Natural killer cell (primary cell): ENCODE measurements around the gene RS1. TPM values are rescaled to one million over a fixed set of nuclear protein-coding genes. Genes with fewer than 3 reads are reported as not detected.
A peak's percentile ranks its signal among the peaks of the same experiment; 100 is the strongest.

Source experiments
- ATAC-seq, 3 donors: fragments of 150-1000 bp in 2 of 3; fragments of 200-7000 bp in 1 of 3; cut with Tn5 transposase; 1 replicate in 1 of 3; 2 replicates in 2 of 3; pipeline ENCODE4 v1.10.0; 2021; ENCODE audit warnings: mild to moderate bottlenecking in 2 of 3, moderate library complexity in 2 of 3
- DNase-seq, 2 donors: peaks; one replicate each; pipeline versions ENCODE4 v3.0.0 to v3.0.0-alpha.2; 2013 to 2021; ENCODE audit warnings: mixed read lengths in 1 of 2
- H3K27ac ChIP-seq: one replicate; pipeline ENCODE4 v1.5.1; 2013; ENCODE audit warnings: mild to moderate bottlenecking, low read length
- H3K27me3 ChIP-seq: one replicate; pipeline ENCODE4 v1.6.1; 2013; ENCODE audit warnings: low read length; ENCODE audit not compliant: control insufficient read depth, insufficient read depth
- H3K36me3 ChIP-seq: one replicate; pipeline ENCODE4 v1.6.1; 2013; ENCODE audit warnings: low read length; ENCODE audit not compliant: control insufficient read depth, insufficient read depth
- H3K4me1 ChIP-seq: one replicate; pipeline ENCODE4 v1.6.1; 2013; ENCODE audit warnings: low read length; ENCODE audit not compliant: control insufficient read depth, insufficient read depth
- H3K4me3 ChIP-seq: one replicate; pipeline ENCODE4 v1.5.1; 2013; ENCODE audit warnings: low read length
- H3K9me3 ChIP-seq: one replicate; pipeline ENCODE4 v1.6.1; 2013; ENCODE audit warnings: low read length; ENCODE audit not compliant: control insufficient read depth, insufficient read depth
- H3K27ac Mint-ChIP-seq, 2 donors: one replicate each; pipeline ENCODE4 v1.8.0; 2022; ENCODE audit warnings: mild to moderate bottlenecking in 2 of 2, mixed read lengths in 2 of 2, moderate library complexity in 1 of 2
- H3K27me3 Mint-ChIP-seq, 2 donors: one replicate each; pipeline ENCODE4 v1.8.0; 2022; ENCODE audit warnings: low read depth in 2 of 2, mixed read lengths in 2 of 2
- H3K36me3 Mint-ChIP-seq: one replicate; pipeline ENCODE4 v1.8.0; 2022; ENCODE audit warnings: mixed read lengths
- H3K4me1 Mint-ChIP-seq, 2 donors: one replicate each; pipeline ENCODE4 v1.8.0; 2022; ENCODE audit warnings: mixed read lengths in 2 of 2
- H3K4me3 Mint-ChIP-seq: one replicate; pipeline ENCODE4 v1.8.0; 2022; ENCODE audit warnings: mild to moderate bottlenecking, moderate library complexity, mixed read lengths
- H3K9me3 Mint-ChIP-seq, 2 donors: one replicate each; pipeline ENCODE4 v1.8.0; 2022; ENCODE audit warnings: mixed read lengths in 2 of 2
- WGBS: methylation state at CpG from one replicate; pipeline ENCODE4 v1.1.7; 2013; ENCODE audit warnings: missing lambda C conversion rate; ENCODE audit not compliant: insufficient coverage; 5-methylcytosine and 5-hydroxymethylcytosine counted together
- intact Hi-C: fragments of 100-400 bp; cut with micrococcal nuclease; formaldehyde crosslinking; loops from one replicate; pipeline ENCODE4 v1.14.2; 2022
- total RNA-seq, 4 donors: library from RNA; stranded (reverse); fragments of 120-200 nt in 1 of 4; gene quantifications; one replicate each; pipeline versions ENCODE4 v1.2.3 to v1.2.4, GENCODE V29; 2013 to 2022
- TF ChIP-seq, protein P1 (sequence below): fragments of 200-600 bp; IDR thresholded peaks from one replicate; pipeline ENCODE4 v1.8.0; 2022; ENCODE audit warnings: antibody characterized with exemption

RS1 gene
- total RNA-seq, 3 donors from 2014 or later (not counting 1 experiment from before 2014, with no cell fraction given) = not detected

DNA sequence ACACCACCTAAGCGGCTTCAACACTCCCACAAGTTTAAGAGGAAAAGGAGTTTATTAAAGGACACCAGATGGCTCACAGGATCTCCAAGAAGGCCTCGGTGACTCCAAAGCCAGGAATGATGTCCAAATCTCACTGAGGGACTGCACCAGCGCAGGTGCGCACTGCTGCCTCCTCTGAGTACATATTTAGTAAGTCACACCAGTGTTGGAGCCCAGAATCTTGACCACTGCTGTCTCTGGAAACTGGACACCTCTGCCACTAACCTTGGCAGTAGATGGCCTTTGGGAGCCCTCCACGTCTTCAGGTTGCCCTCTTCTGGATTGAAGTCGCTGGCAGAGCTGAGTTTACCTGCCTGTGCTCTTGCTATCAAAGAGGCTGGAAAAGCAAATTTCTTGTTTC lies 10.1 kb upstream of the RS1 start:
- Mint-ChIP-seq H3K4me1 (peaks cover 0 to 15% of the 10 kb centered on the region in 2 donors), H3K9me3 (no peaks in the 10 kb centered on the region), H3K27me3 (peaks cover 3 to 5% of the 10 kb centered on the region in 2 donors), H3K4me3 (no peak overlapping the region), H3K36me3 (no peaks in the 10 kb centered on the region), H3K27ac (no peak overlapping the region)
- ATAC-seq (no peak), DNase-seq (no peak)
- WGBS = 91% methylated on average over 5 of the region's 6 CpGs
- no peaks in the 10 kb centered on the region for H3K9me3 ChIP-seq
- TF ChIP-seq, protein P1, sequence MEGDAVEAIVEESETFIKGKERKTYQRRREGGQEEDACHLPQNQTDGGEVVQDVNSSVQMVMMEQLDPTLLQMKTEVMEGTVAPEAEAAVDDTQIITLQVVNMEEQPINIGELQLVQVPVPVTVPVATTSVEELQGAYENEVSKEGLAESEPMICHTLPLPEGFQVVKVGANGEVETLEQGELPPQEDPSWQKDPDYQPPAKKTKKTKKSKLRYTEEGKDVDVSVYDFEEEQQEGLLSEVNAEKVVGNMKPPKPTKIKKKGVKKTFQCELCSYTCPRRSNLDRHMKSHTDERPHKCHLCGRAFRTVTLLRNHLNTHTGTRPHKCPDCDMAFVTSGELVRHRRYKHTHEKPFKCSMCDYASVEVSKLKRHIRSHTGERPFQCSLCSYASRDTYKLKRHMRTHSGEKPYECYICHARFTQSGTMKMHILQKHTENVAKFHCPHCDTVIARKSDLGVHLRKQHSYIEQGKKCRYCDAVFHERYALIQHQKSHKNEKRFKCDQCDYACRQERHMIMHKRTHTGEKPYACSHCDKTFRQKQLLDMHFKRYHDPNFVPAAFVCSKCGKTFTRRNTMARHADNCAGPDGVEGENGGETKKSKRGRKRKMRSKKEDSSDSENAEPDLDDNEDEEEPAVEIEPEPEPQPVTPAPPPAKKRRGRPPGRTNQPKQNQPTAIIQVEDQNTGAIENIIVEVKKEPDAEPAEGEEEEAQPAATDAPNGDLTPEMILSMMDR = no peak
- H3K4me3 ChIP-seq = no peak overlapping the region
- H3K27me3 ChIP-seq = no peaks in the 10 kb centered on the region
- H3K27ac ChIP-seq = no peak overlapping the region
- no peaks in the 10 kb centered on the region for H3K36me3 ChIP-seq
- H3K4me1 ChIP-seq = peaks cover 8% of the 10 kb centered on the region
- intact Hi-C loops = no loop called here

DNA sequence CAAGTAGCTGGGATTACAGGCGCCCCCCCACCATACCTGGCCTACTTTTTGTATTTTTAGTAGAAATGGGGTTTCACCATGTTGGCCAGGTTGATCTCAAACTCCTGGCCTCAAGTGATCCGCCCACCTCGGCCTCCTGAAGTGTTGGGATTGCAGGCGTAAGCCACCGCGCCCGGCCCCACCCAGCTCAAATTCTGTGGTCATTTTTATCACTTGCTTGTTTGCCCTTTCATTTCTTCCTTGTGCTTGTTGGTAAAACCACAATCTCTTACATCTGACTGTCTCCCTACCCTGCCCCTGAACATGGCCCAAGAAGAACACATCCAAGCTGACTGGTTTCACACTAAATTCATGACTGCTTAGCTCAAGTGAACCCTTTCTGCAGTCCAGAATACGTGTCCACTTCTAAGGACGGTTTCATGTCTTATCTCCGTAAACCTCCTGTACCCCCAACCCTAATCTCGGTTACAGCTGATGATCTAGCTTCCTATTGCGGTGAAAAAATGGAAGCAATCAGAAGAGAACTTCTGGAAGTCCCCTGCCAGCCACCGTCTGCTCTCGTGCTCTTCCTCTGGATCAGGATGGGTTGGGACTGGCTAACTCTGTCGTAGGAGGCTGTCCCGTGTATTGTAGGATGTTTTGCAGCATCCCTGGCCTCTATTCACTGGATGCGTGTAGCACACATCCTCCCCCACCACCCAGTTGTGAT lies 5.4 kb upstream of the RS1 start:
- Mint-ChIP-seq H3K27ac (peak overlapping the region; percentile 1 to 62), H3K4me3 (peak overlapping the region; percentile 18), H3K36me3 (no peaks in the 10 kb centered on the region), H3K9me3 (no peaks in the 10 kb centered on the region), H3K27me3 (no peaks in the 10 kb centered on the region), H3K4me1 (peaks cover 4 to 26% of the 10 kb centered on the region in 2 donors)
- no peak for DNase-seq
- peaks cover 20% of the 10 kb centered on the region for H3K4me1 ChIP-seq
- 44% methylated on average over 13 of the region's 17 CpGs for WGBS
- H3K27me3 ChIP-seq = no peaks in the 10 kb centered on the region
- TF ChIP-seq, protein P1 = no peak
- intact Hi-C loops = loop anchor here (5.0 to 10.0 kb wide), 3 partner anchors 210 to 667 kb away; partner anchors contain the start of genes CDKL5 and PDHA1
- ATAC-seq = no peak
- no peak overlapping the region for H3K4me3 ChIP-seq
- no peak overlapping the region for H3K27ac ChIP-seq
- no peaks in the 10 kb centered on the region for H3K9me3 ChIP-seq
- H3K36me3 ChIP-seq = no peaks in the 10 kb centered on the region

DNA sequence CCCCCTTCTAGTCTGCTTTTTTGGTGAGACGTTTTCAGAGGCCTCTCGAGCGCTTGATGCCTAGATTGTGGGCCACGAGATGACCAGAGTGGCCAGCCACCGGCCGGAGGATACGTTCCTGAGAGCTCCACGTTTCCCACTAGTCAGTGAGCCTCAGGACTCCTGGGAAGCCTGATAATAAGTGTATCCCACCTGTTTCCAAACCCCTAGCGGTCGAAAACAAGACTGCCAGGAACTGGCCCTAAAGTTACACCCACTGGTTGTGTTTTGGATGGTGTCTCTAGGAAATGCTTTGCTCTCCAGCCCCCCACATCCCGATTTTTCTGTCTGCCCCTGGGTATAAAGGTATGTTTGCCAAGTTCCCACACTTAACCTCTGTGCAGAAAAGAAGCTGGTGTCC lies 4.6 kb upstream of the RS1 start:
- peak overlapping the region; percentile 1 to 87 for H3K27ac Mint-ChIP-seq
- peaks cover 4 to 26% of the 10 kb centered on the region in 2 donors for H3K4me1 Mint-ChIP-seq
- no peaks in the 10 kb centered on the region for H3K9me3 ChIP-seq
- TF ChIP-seq, protein P1 = no peak
- H3K36me3 Mint-ChIP-seq = no peaks in the 10 kb centered on the region
- DNase-seq (peak in 1 of 2 donors; percentile 2), ATAC-seq (no peak)
- no peaks in the 10 kb centered on the region for H3K27me3 ChIP-seq
- peak overlapping the region; percentile 35 for H3K4me3 Mint-ChIP-seq
- no peaks in the 10 kb centered on the region for H3K9me3 Mint-ChIP-seq
- intact Hi-C loops = loop anchor here (5.0 to 10.0 kb wide), 3 partner anchors 211 to 668 kb away; partner anchors contain the start of genes CDKL5 and PDHA1
- H3K4me1 ChIP-seq = peaks cover 20% of the 10 kb centered on the region
- H3K36me3 ChIP-seq = no peaks in the 10 kb centered on the region
- no peak overlapping the region for H3K4me3 ChIP-seq
- H3K27me3 Mint-ChIP-seq = no peaks in the 10 kb centered on the region
- 91% methylated on average over 9 of the region's 11 CpGs for WGBS
- H3K27ac ChIP-seq = no peak overlapping the region
